Measurements from ENCODE around the gene MBP.

- TF ChIP-seq ARNTL (CRISPR knock-in tag; IDR thresholded peaks at IDR 0.05; ENCODE audit: borderline replicate concordance, low read depth) (no peak), OSR1 (CRISPR knock-in tag; IDR thresholded peaks at IDR 0.05) (no peak), ZFP30 (CRISPR knock-in tag; IDR thresholded peaks at IDR 0.05) (no peak), TOX (CRISPR knock-in tag; IDR thresholded peaks at IDR 0.05; ENCODE audit: borderline replicate concordance) (no peak), ISL1 (CRISPR knock-in tag; IDR thresholded peaks at IDR 0.05) (no peak), CSDC2 (CRISPR knock-in tag; IDR thresholded peaks at IDR 0.05) (no peak)
- TF ChIP-seq, protein P1, sequence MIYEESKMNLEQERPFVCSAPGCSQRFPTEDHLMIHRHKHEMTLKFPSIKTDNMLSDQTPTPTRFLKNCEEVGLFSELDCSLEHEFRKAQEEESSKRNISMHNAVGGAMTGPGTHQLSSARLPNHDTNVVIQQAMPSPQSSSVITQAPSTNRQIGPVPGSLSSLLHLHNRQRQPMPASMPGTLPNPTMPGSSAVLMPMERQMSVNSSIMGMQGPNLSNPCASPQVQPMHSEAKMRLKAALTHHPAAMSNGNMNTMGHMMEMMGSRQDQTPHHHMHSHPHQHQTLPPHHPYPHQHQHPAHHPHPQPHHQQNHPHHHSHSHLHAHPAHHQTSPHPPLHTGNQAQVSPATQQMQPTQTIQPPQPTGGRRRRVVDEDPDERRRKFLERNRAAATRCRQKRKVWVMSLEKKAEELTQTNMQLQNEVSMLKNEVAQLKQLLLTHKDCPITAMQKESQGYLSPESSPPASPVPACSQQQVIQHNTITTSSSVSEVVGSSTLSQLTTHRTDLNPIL (CRISPR knock-in tag; IDR thresholded peaks at IDR 0.05; ENCODE audit: low read depth) = no peak
These were observed 144.4 kb downstream of the MBP start for GRCh38 chr18:76988031-76988826.

All from SK-N-SH treated with all-trans-retinoic acid at 6 μM for 48 hours (cell line).